ENCODE results near the gene SAMD3.

- TF ChIP-seq CTCF (IDR thresholded peaks at IDR 0.05; ENCODE audit: low read depth, low read length, poor library complexity, severe bottlenecking) (no peak), EZH2phosphoT487 (IDR thresholded peaks at IDR 0.05; ENCODE audit: borderline replicate concordance, low read length) (no peak)
These were observed 94.4 kb downstream of the SAMD3 start for GRCh38 chr6:130128326-130128725.
